GM12878 (cell line): Measurements from ENCODE around the gene CDC37L1. TPM values are rescaled to one million over a fixed set of nuclear protein-coding genes. Genes with fewer than 3 reads are reported as not detected.

ENCODE experiments used
- ATAC-seq: fragments of 200-7000 bp; cut with Tn5 transposase; 3 replicates; pipeline ENCODE4 v1.9.1; 2020; ENCODE audit warnings: mild to moderate bottlenecking, moderate library complexity
- BruUV-seq: library from RNA; stranded (reverse); fragments of 400-500 nt; replicated peaks from 2 replicates; lab custom pipeline; 2021; lab: Mats Ljungman, UMichigan
- CTCF ChIA-PET: fragments of 300-600 bp; sonication (Branson Sonifier 250); formaldehyde crosslinking; extraction: SDS; loops from one replicate; lab custom pipeline; 2021; ENCODE audit warnings: inconsistent platforms; lab: Yijun Ruan, JAX
- POLR2A ChIA-PET: fragments of 350-600 bp; formaldehyde crosslinking; extraction: SDS; loops from one replicate; lab custom pipeline; 2021; ENCODE audit warnings: inconsistent platforms; lab: Charles Lee
- RAD21 ChIA-PET: fragments of 300-600 bp; sonication (Branson Sonifier 250); formaldehyde crosslinking; loops from one replicate; lab custom pipeline; 2023; ENCODE audit warnings: antibody characterized with exemption; ENCODE audit not compliant: unreplicated experiment; lab: Charles Lee
- SMC1A ChIA-PET: fragments of 300-600 bp; sonication (Branson Sonifier 250); formaldehyde crosslinking; loops from one replicate; lab custom pipeline; 2023; ENCODE audit not compliant: unreplicated experiment, uncharacterized antibody; lab: Charles Lee
- DNase-seq: peaks from one replicate; pipeline ENCODE4 v3.0.0-alpha.2; 2011; ENCODE audit warnings: low read depth, low spot score
- FAIRE-seq: peaks from 3 replicates; lab custom pipeline; 2011; peaks lifted over from hg19 to GRCh38; lab: Jason Lieb, UNC
- H2AFZ ChIP-seq: 2 replicates; pipeline ENCODE4 v1.6.0; 2011; ENCODE audit warnings: low read depth, low read length, control low read depth; ENCODE audit not compliant: control insufficient read depth
- H3K27ac ChIP-seq: 2 replicates; pipeline ENCODE4 v1.5.1; 2011; ENCODE audit warnings: control low read depth; ENCODE audit not compliant: control insufficient read depth, insufficient read depth
- H3K27me3 ChIP-seq, 2 experiments: replicated peaks in 1 of 2; 2 replicates each; pipeline versions ENCODE4 v1.6.0 to v1.6.1; 2011; ENCODE audit warnings: low read length in 1 of 2; ENCODE audit not compliant: control insufficient read depth in 2 of 2, insufficient read depth in 2 of 2
- H3K36me3 ChIP-seq, 2 experiments: 2 replicates each; pipeline ENCODE4 v1.5.1; 2011; ENCODE audit warnings: low read length in 1 of 2; ENCODE audit not compliant: control insufficient read depth in 2 of 2, insufficient read depth in 2 of 2
- H3K4me1 ChIP-seq: 2 replicates; pipeline ENCODE4 v1.6.1; 2011; ENCODE audit warnings: mild to moderate bottlenecking, low read length, moderate library complexity, mixed read lengths; ENCODE audit not compliant: control insufficient read depth, insufficient read depth
- H3K4me2 ChIP-seq: 2 replicates; pipeline ENCODE4 v1.6.0; 2011; ENCODE audit warnings: control low read depth; ENCODE audit not compliant: control insufficient read depth, insufficient read depth
- H3K4me3 ChIP-seq: fragments of 200-600 bp; sonication (generic); 2 replicates; pipeline ENCODE4 v1.5.1; 2016
- H3K79me2 ChIP-seq: 2 replicates; pipeline ENCODE4 v1.6.0; 2011; ENCODE audit warnings: low read length; ENCODE audit not compliant: control insufficient read depth, insufficient read depth
- H3K9ac ChIP-seq: 2 replicates; pipeline ENCODE4 v1.8.0; 2011; ENCODE audit warnings: low read length, control low read depth, mixed read lengths; ENCODE audit not compliant: control insufficient read depth, insufficient read depth
- H3K9me3 ChIP-seq: replicated peaks from 3 replicates; pipeline ENCODE4 v1.5.1; 2011; ENCODE audit warnings: mild to moderate bottlenecking, low read length; ENCODE audit not compliant: control insufficient read depth, insufficient read depth
- H4K20me1 ChIP-seq: 2 replicates; pipeline ENCODE4 v1.6.0; 2011; ENCODE audit not compliant: control insufficient read depth, insufficient read depth
- BCL3 ChIP-seq: IDR thresholded peaks from 2 replicates; pipeline ENCODE4 v1.6.1; 2011; ENCODE audit warnings: borderline replicate concordance, low read depth, mild to moderate bottlenecking, moderate library complexity, low read length; ENCODE audit not compliant: insufficient read depth, poor library complexity, severe bottlenecking
- MXI1 ChIP-seq: fragments of 150-350 bp; IDR thresholded peaks from 2 replicates; pipeline ENCODE4 v1.6.1; 2011; ENCODE audit warnings: low read depth, mild to moderate bottlenecking, inconsistent platforms, low read length, improper control_type of control experiment
- PML ChIP-seq: IDR thresholded peaks from 2 replicates; pipeline ENCODE4 v1.6.1; 2012; ENCODE audit warnings: low read length, inconsistent platforms
- SMC3 ChIP-seq: IDR thresholded peaks from 2 replicates; pipeline ENCODE4 v1.6.1; 2011; ENCODE audit warnings: low read length, improper control_type of control experiment, borderline replicate concordance
- SREBF2 ChIP-seq: IDR thresholded peaks from 2 replicates; pipeline ENCODE4 v1.6.1; 2012; ENCODE audit warnings: mild to moderate bottlenecking, low read length
- STAT1 ChIP-seq: fragments of 450-650 bp; conservative IDR thresholded peaks from 2 replicates; pipeline ENCODE4 v1.6.1; 2014; ENCODE audit warnings: antibody characterized with exemption, mild to moderate bottlenecking
- TAF1 ChIP-seq: IDR thresholded peaks from 2 replicates; pipeline ENCODE4 v1.6.1; 2011; ENCODE audit warnings: mild to moderate bottlenecking, low read depth, low read length, borderline replicate concordance
- TBL1XR1 ChIP-seq: IDR thresholded peaks from 2 replicates; pipeline ENCODE4 v1.6.1; 2012; ENCODE audit warnings: low read depth, low read length, improper control_type of control experiment
- ZBTB4 ChIP-seq: fragments of 450-650 bp; formaldehyde crosslinking; IDR thresholded peaks from 2 replicates; pipeline ENCODE4 v1.4.0; 2022; ENCODE audit warnings: mild to moderate bottlenecking, moderate library complexity
- WGBS: methylation state at CpG from one replicate; pipeline ENCODE4 v1.1.6; 2016; ENCODE audit warnings: low lambda C conversion rate; ENCODE audit not compliant: insufficient replicate concordance, insufficient coverage; ENCODE audit errors: missing lambda C conversion rate; 5-methylcytosine and 5-hydroxymethylcytosine counted together
- in situ Hi-C: fragments of 300-500 bp; cut with MboI; formaldehyde crosslinking; loops from 9 replicates; pipeline ENCODE4 v1.14.3; 2018; ENCODE audit warnings: mixed read lengths
- intact Hi-C: fragments of 100-400 bp; cut with micrococcal nuclease; formaldehyde crosslinking; loops from one replicate; pipeline ENCODE4 v1.14.2; 2022; ENCODE audit not compliant: unreplicated experiment
- polyA plus RNA-seq, 11 experiments: library from polyadenylated mRNA; depleted of rRNA in 4 of 11; unstranded in 6 of 11; stranded (reverse) in 5 of 11; fragments of >200 nt; fragmentation: Nextera tagmentation in 4 of 11; fragmentation: Illumina TruSeq in 1 of 11; extraction: Ambion mirVana in 4 of 11; extraction: Trizol in 1 of 11; gene quantifications; 1 replicate in 1 of 11; 2 replicates in 10 of 11; pipeline versions ENCODE4 v1.2.1 to v1.2.3, GENCODE V29; 2011 to 2016; ENCODE audit warnings: inconsistent platforms in 2 of 11, missing spikeins in 2 of 11, low read depth in 1 of 11
- total RNA-seq, 4 experiments: library from RNA; depleted of rRNA in 3 of 4; stranded (reverse); fragments of >200 nt in 3 of 4; fragmentation: Illumina TruSeq in 1 of 4; extraction: Trizol in 1 of 4; gene quantifications; 2 replicates each; pipeline versions ENCODE4 v1.2.1 to v1.2.3, GENCODE V29; 2013 to 2021

The CDC37L1 gene
- total and polyA plus RNA-seq, 10 of the 15 experiments (the other 5 are each of a cell fraction or from before 2014, with no cell fraction given), result 2.2 to 16.6 (median 8.2) TPM

- intact Hi-C loops, result no loop called here
- 98% methylated on average over 2 of the region's 2 CpGs for WGBS
Observed at GRCh38 chr9:4642351-4642750, 37.0 kb upstream of the CDC37L1 start.

More at GRCh38 chr9:4642351-4642750, 37.0 kb upstream of the CDC37L1 start:
- no peaks in the 10 kb centered on the region for H3K9me3 ChIP-seq
- no peak overlapping the region for H3K4me3 ChIP-seq
- ChIA-PET POLR2A (no interaction called here), SMC1A (interaction anchor here (1.1 kb wide), 2 partner anchors 24 to 64 kb away, joined by 3 read pairs; partner anchors contain the start of gene SPATA6L), CTCF (interaction anchor here (1.4 kb wide), 1 partner anchor 41 kb away, joined by 3 read pairs; no protein-coding TSS in a partner anchor), RAD21 (interaction anchor here (0.9 kb wide), 1 partner anchor 113 kb away, joined by 3 read pairs; no protein-coding TSS in a partner anchor)
- FAIRE-seq (no peak), DNase-seq (no peak), ATAC-seq (no peak)
- TF ChIP-seq ZBTB4 (CRISPR knock-in tag) (no peak), SREBF2 (no peak), TAF1 (no peak), TBL1XR1 (no peak), MXI1 (no peak), BCL3 (no peak), STAT1 (no peak), PML (no peak), SMC3 (no peak)
- no peak overlapping the region for H3K27ac ChIP-seq
- H4K20me1 ChIP-seq, result no peaks in the 10 kb centered on the region
- H2AFZ ChIP-seq, result no peak overlapping the region
- H3K79me2 ChIP-seq, result no peaks in the 10 kb centered on the region
- H3K27me3 ChIP-seq, result no peaks in the 10 kb centered on the region
- H3K9ac ChIP-seq, result no peak overlapping the region
- no peaks in the 10 kb centered on the region for H3K36me3 ChIP-seq
- no TSS peak for BruUV-seq
- H3K4me2 ChIP-seq, result no peak overlapping the region
- in situ Hi-C loops, result no loop called here
- no peaks in the 10 kb centered on the region for H3K4me1 ChIP-seq
